ENCODE results near the gene PHLDB1.

PHLDB1 gene

DNA sequence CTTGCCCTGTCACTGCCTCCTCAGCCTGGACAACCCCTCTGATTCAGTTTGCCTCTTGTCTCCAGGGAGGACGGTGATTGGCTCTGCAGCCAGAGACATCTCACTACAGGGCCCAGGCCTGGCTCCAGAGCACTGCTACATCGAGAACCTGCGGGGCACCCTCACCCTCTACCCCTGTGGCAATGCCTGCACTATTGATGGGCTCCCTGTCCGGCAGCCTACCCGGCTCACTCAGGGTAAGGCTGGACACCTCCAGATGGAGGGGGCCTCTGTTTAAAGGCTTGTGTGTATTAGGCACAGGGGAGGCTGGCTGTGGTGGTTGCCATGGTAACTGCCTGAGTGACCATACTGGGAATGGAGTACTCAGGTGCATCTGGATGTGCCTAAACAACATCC, 8.6 kb downstream of the PHLDB1 start:
- Histone ChIP-seq H3K27ac (ENCODE audit: low read depth, low read length) (peak overlapping the region; percentile 79), H3K4me3 (ENCODE audit: low read length) (no peak overlapping the region), H3K9ac (ENCODE audit: low read depth, low read length) (peak overlapping the region; percentile 37; the same call in 1 of the 2 replicates), H3K4me1 (ENCODE audit: insufficient read depth, low read length) (peaks cover 67% of the 10 kb centered on the region), H3K36me3 (ENCODE audit: insufficient read depth, low read length) (no peaks in the 10 kb centered on the region), H3K9me3 (ENCODE audit: insufficient read depth, low read depth, low read length) (no peaks in the 10 kb centered on the region), H3K27me3 (ENCODE audit: insufficient read depth, low read length) (peaks cover 6% of the 10 kb centered on the region)
- 79% methylated on average over 5 of the region's 5 CpGs for WGBS

DNA sequence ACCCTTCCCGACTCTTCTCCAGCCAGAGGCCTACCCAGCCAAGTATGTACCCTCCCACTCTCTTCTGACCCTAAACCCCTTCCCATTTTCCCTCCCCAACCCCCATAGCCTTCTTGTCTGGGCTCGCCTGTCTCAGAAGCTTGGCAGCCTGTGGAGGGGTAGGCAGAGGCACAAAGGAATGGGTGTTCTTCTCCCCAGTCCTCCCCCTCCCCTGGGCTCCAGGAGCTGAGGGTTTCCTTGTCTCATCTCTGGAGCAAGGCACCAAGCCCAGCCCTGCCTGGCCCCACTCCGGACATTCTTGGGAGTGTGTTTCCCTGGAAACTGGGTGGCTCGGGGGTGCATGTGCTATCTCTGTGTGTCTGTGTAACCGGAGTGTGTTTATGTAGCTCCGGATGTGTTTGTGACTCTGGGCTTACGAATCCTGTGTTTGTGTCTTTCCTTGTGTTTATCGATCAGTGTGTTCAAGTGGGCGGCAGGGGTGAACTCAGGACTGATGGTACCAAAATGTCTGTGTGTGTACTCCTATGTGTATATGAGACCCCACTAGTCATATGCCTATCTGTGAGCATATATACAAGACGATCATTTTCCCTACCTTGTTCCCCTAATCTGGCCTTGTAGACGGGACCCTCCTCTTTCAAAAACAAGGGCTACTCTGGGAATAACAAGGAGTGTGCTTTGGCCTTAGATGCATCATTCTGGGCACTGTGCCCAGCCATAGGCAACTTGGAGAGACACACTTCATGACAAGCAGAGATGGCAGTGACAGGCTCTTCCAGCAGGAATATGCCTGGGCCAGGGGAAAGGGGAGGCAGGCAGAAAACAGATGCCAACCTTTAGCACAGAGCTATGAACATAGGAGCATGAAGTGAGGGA, 10.9 kb downstream of the PHLDB1 start:
- Histone ChIP-seq H3K27me3 (ENCODE audit: insufficient read depth, low read length) (no peaks in the 10 kb centered on the region), H3K9me3 (ENCODE audit: insufficient read depth, low read depth, low read length) (no peaks in the 10 kb centered on the region), H3K9ac (ENCODE audit: low read depth, low read length) (no peak overlapping the region; the same call in 1 of the 2 replicates), H3K4me3 (ENCODE audit: low read length) (no peak overlapping the region), H3K36me3 (ENCODE audit: insufficient read depth, low read length) (no peaks in the 10 kb centered on the region), H3K27ac (ENCODE audit: low read depth, low read length) (peak overlapping the region; percentile 19; the same call in 1 of the 2 replicates), H3K4me1 (ENCODE audit: insufficient read depth, low read length) (peaks cover 68% of the 10 kb centered on the region)
- 79% methylated on average over 11 of the region's 11 CpGs for WGBS

DNA sequence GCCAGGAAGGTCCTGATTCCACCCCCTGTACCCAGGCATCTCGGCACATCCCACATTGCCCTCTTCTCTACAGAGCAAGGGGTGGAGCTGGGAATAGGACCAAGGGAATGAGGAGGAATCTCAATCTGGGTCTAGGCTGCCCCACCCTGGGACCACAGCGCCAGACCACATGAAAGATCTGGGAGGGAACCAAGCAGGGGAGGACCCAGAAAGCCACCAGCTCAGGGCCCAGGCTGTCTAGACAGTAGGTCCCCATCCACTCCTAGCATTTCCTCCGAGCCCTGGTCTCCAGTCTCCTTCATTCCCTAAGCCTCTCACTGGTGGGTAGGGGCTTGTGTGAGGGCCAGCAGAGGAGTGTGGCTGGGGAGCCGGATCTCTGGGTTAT, 11.6 kb downstream of the PHLDB1 start:
- H3K27me3 ChIP-seq (ENCODE audit: insufficient read depth, low read length) = no peaks in the 10 kb centered on the region
- no peak overlapping the region for H3K4me3 ChIP-seq (ENCODE audit: low read length)
- 82% methylated on average over 2 of the region's 4 CpGs for whole genome bisulfite sequencing
- peak overlapping the region; percentile 58; the same call in 1 of the 2 replicates for H3K9ac ChIP-seq (ENCODE audit: low read depth, low read length)
- H3K27ac ChIP-seq (ENCODE audit: low read depth, low read length) = 0 out of 2 replicates have a peak overlapping the region, but pooled peaks have one; percentile 9
- H3K9me3 ChIP-seq (ENCODE audit: insufficient read depth, low read depth, low read length) = no peaks in the 10 kb centered on the region
- H3K4me1 ChIP-seq (ENCODE audit: insufficient read depth, low read length) = peaks cover 67% of the 10 kb centered on the region
- no peaks in the 10 kb centered on the region for H3K36me3 ChIP-seq (ENCODE audit: insufficient read depth, low read length)

DNA sequence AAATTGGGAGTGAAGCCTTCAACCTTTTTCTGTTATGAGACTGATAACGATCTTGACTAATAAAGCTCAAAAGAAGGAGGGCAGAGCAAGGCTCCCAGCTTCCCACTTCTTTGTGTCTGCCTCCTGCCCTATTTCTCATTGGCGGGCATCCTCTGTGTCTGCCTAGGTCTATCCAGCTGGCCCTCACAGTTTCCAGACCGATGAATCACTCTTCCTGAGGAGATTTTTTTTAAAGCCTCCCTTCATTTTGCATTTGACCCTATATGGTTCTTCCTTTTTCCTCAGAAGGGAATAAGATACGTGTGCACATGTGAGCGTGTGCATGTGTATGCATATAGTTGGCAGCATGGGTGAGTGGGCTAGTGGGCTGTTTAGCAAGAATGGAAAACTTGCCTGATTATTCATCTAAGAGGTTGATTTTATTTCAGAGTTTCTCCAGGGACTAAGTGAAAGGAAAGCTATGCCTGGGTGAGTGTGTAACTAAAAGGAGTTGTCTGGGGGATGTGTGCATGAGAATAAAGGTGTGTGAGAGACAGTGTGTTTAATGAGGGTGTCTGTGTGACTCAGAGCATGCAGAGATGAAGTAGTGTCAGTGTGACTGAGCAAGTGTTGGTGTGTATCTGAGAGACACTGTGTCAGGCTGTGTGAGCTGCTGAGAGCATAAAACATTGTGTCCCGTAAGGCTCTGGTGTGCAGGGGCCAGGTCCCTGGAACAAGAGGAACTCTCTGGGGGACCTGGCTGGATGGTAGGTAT, 12.2 kb downstream of the PHLDB1 start:
- H3K4me1 ChIP-seq (ENCODE audit: insufficient read depth, low read length) = peaks cover 61% of the 10 kb centered on the region
- 0 out of 2 replicates have a peak overlapping the region, but pooled peaks have one; percentile 9 for H3K27ac ChIP-seq (ENCODE audit: low read depth, low read length)
- no peaks in the 10 kb centered on the region for H3K27me3 ChIP-seq (ENCODE audit: insufficient read depth, low read length)
- peak overlapping the region; percentile 58; the same call in 1 of the 2 replicates for H3K9ac ChIP-seq (ENCODE audit: low read depth, low read length)
- H3K9me3 ChIP-seq (ENCODE audit: insufficient read depth, low read depth, low read length) = no peaks in the 10 kb centered on the region
- H3K4me3 ChIP-seq (ENCODE audit: low read length) = no peak overlapping the region
- WGBS = 77% methylated on average over 6 of the region's 6 CpGs
- peaks cover under 1% of the 10 kb centered on the region; the same call in 1 of the 2 replicates for H3K36me3 ChIP-seq (ENCODE audit: insufficient read depth, low read length)

DNA sequence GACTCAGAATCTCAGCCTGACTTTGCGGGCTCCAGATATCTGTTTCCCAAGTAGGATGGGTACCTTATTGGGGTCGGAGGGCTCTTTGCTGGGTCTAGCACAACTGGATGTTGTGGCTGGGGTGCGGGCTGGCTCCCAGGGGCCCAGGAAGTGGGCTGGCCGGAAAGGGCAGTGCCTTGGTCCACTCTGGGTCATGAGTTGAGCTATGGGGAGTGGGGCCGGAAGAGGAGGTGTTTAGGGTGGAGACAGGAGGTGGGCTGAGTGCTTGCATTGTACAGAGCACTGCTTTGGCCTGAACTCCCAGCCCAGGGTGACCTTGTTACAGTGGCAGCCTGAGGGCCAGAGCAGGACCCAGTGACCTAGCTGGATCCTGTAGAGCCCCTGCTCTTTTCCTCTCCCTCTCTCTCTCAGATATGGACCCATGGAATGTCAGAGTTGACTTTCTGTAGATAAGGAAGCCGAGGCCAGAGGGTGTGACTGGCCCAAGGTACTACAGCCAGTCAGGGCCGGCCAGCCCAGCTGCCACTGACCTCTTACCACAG, 13.2 kb downstream of the PHLDB1 start:
- peak overlapping the region; percentile 70 for H3K4me3 ChIP-seq (ENCODE audit: low read length)
- peak overlapping the region; percentile 43; the same call in 1 of the 2 replicates for H3K9ac ChIP-seq (ENCODE audit: low read depth, low read length)
- 74% methylated on average over 7 of the region's 7 CpGs for WGBS
- H3K9me3 ChIP-seq (ENCODE audit: insufficient read depth, low read depth, low read length) = no peaks in the 10 kb centered on the region
- H3K27me3 ChIP-seq (ENCODE audit: insufficient read depth, low read length) = no peaks in the 10 kb centered on the region
- H3K27ac ChIP-seq (ENCODE audit: low read depth, low read length) = peak overlapping the region; percentile 84
- peaks cover 53% of the 10 kb centered on the region for H3K4me1 ChIP-seq (ENCODE audit: insufficient read depth, low read length)
- peaks cover 11% of the 10 kb centered on the region for H3K36me3 ChIP-seq (ENCODE audit: insufficient read depth, low read length)

DNA sequence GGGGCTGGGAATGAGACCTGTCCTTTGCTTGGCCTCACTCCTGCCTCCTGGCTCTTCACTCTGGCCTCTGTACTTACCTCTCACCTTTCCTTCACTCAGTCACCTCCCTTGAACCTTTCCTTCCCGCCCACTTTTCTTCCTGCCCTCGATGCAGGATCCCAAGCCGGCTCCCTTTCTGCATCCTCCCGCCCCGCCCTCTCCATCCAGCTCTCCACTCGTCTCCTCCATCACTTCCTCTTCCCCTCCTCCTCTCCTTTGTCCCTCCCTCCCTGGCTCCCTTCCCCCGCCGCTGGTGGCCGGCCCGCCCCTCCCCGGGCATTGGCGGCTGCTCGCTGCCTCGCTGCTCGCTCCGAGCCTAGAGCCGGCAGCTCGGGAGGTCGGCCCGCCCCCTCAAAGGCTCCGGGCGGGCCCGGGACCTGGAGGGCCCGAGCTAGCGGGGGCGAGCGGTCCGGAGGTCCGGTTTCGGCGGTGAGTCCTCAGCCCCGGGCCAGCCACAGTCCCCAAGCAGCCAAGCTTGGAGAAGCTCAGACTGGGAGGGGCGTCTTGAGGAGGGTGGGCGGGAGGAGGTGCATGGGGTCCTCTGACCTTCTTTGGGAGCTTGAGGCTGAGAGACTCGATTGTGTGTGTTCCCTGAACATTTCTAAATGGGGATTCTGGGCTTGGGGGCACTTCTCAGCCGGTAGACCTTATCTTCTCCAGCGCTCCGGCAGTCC, 13.8 kb downstream of the PHLDB1 start:
- H3K27me3 ChIP-seq (ENCODE audit: insufficient read depth, low read length) = no peaks in the 10 kb centered on the region
- H3K36me3 ChIP-seq (ENCODE audit: insufficient read depth, low read length) = peaks cover 12% of the 10 kb centered on the region
- H3K4me3 ChIP-seq (ENCODE audit: low read length) = peak overlapping the region; percentile 70
- H3K9me3 ChIP-seq (ENCODE audit: insufficient read depth, low read depth, low read length) = no peaks in the 10 kb centered on the region
- peaks cover 47% of the 10 kb centered on the region for H3K4me1 ChIP-seq (ENCODE audit: insufficient read depth, low read length)
- peak overlapping the region; percentile 82 for H3K9ac ChIP-seq (ENCODE audit: low read depth, low read length)
- H3K27ac ChIP-seq (ENCODE audit: low read depth, low read length) = peak overlapping the region; percentile 84
- WGBS = under 1% methylated on average over 35 of the region's 38 CpGs

DNA sequence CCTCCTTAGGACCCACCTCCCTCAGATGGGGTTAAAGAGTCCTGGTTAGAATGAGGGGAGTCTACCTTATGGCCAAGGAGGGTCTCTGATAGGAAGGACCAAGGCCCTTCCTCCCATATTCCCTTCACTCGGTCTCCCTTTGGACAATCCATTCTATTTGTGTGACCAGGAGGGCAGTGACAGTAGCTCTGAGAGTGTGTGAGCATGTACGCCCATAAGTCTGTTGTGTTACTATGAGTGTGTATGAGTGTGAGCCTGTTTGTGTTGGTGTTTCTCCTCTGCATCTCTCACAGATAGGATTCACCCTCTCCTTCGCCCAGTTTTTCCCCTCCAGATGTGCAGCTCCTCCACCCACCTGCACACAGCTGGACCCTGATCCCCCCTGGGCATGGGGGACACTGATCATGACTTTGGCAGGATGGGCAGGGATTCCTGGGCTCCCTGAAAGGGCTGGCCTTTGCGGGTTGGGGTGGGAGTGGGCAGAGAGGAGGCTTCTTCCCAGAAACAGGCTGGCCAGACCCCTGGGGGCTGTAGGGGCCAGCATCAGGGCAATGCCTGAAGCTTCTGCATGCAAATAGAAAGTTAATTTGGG, 14.5 kb downstream of the PHLDB1 start:
- Histone ChIP-seq H3K27ac (ENCODE audit: low read depth, low read length) (peak overlapping the region; percentile 84), H3K4me3 (ENCODE audit: low read length) (peak overlapping the region; percentile 70), H3K9me3 (ENCODE audit: insufficient read depth, low read depth, low read length) (no peaks in the 10 kb centered on the region), H3K4me1 (ENCODE audit: insufficient read depth, low read length) (peaks cover 44% of the 10 kb centered on the region), H3K9ac (ENCODE audit: low read depth, low read length) (peak overlapping the region; percentile 82), H3K27me3 (ENCODE audit: insufficient read depth, low read length) (no peaks in the 10 kb centered on the region), H3K36me3 (ENCODE audit: insufficient read depth, low read length) (peaks cover 13% of the 10 kb centered on the region)
- 43% methylated on average over 3 of the region's 4 CpGs for WGBS

DNA sequence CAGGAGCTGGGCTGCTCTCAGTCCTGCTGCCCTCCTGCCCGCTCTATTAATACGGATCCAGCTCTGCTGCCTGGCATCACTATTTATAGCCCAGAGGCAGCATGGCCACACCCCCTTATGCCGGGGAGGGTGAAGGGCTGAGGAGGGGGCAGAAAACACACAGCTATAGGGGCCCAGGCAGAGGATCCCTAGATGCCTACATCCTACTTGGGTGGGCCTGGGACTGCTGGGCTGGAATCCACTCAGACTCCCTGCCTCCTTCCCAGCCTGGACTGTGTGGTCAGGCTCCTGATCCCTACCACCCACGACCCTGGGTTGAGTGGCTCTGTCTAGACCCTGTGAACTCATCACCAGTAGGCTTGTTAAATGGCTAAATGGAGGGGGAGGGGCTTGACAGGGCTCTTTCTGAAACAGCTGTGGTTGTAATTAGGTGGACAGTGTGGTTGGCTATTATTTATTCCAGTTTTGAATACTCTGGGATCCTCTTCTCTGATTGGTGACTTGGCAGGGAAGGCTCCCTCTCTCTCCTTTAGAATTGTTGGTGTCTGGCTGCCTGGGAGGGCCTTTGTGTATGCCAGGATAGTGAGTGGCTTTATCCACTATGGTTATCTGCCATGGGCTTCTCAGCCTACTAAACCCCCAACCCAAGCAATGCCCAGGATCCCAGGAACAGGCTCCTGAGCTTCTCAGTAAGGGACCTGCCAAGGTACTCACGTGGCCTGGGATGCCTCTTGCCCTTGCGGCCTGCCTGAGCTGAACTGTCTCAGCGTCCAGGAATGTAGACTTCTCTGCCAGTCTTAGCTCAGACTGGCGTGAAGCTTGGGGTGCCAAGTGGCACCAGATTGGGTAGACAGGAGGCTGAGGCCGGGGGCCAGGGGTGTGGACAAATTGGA, 15.2 kb downstream of the PHLDB1 start:
- Histone ChIP-seq H3K4me3 (ENCODE audit: low read length) (peak overlapping the region; percentile 70), H3K27ac (ENCODE audit: low read depth, low read length) (no peak overlapping the region; the same call in 1 of the 2 replicates), H3K9me3 (ENCODE audit: insufficient read depth, low read depth, low read length) (no peaks in the 10 kb centered on the region), H3K9ac (ENCODE audit: low read depth, low read length) (peak overlapping the region; percentile 19; the same call in 1 of the 2 replicates), H3K27me3 (ENCODE audit: insufficient read depth, low read length) (no peaks in the 10 kb centered on the region), H3K36me3 (ENCODE audit: insufficient read depth, low read length) (peaks cover 21% of the 10 kb centered on the region), H3K4me1 (ENCODE audit: insufficient read depth, low read length) (peaks cover 43% of the 10 kb centered on the region)
- 62% methylated on average over 9 of the region's 9 CpGs for WGBS

DNA sequence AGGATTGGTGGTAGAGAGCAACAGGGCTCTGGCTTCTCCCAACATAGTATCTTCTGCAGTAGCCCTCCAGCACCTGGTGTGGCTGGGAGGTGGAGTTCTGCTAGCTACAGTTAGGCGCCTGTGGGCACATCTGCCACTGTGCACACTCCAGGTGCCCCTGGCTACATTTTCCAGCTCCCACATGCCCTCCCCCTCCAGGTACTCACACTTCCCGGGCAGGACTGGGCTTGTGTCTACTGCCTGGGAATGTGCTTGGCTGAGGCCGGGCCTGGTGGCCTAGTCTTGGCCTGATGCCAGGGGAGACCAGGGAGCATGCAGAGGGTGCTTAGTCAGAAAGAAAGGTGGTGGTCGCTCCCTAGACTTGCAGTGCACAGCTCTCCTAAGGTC, 15.8 kb downstream of the PHLDB1 start:
- Histone ChIP-seq H3K27ac (ENCODE audit: low read depth, low read length) (no peak overlapping the region), H3K9me3 (ENCODE audit: insufficient read depth, low read depth, low read length) (no peaks in the 10 kb centered on the region), H3K4me3 (ENCODE audit: low read length) (no peak overlapping the region), H3K27me3 (ENCODE audit: insufficient read depth, low read length) (no peaks in the 10 kb centered on the region), H3K36me3 (ENCODE audit: insufficient read depth, low read length) (peaks cover 27% of the 10 kb centered on the region), H3K4me1 (ENCODE audit: insufficient read depth, low read length) (peaks cover 36% of the 10 kb centered on the region), H3K9ac (ENCODE audit: low read depth, low read length) (peak overlapping the region; percentile 19; the same call in 1 of the 2 replicates)
- WGBS = 85% methylated on average over 4 of the region's 4 CpGs
